GM23248 (cell line): ENCODE data around the gene AADAC.

ENCODE experiments used
- EZH2 ChIP-seq: fragments of 200-600 bp; sonication (generic); IDR thresholded peaks from 2 replicates; pipeline ENCODE4 v1.6.1; 2018; ENCODE audit warnings: antibody characterized with exemption, mild to moderate bottlenecking; ENCODE audit not compliant: insufficient read depth, poor library complexity, severe bottlenecking
- EZH2phosphoT487 ChIP-seq: fragments of 200-600 bp; sonication (generic); IDR thresholded peaks from 2 replicates; pipeline ENCODE4 v1.6.1; 2018; ENCODE audit warnings: antibody characterized with exemption, moderate library complexity, mild to moderate bottlenecking, low read depth; ENCODE audit not compliant: insufficient read depth

DNA sequence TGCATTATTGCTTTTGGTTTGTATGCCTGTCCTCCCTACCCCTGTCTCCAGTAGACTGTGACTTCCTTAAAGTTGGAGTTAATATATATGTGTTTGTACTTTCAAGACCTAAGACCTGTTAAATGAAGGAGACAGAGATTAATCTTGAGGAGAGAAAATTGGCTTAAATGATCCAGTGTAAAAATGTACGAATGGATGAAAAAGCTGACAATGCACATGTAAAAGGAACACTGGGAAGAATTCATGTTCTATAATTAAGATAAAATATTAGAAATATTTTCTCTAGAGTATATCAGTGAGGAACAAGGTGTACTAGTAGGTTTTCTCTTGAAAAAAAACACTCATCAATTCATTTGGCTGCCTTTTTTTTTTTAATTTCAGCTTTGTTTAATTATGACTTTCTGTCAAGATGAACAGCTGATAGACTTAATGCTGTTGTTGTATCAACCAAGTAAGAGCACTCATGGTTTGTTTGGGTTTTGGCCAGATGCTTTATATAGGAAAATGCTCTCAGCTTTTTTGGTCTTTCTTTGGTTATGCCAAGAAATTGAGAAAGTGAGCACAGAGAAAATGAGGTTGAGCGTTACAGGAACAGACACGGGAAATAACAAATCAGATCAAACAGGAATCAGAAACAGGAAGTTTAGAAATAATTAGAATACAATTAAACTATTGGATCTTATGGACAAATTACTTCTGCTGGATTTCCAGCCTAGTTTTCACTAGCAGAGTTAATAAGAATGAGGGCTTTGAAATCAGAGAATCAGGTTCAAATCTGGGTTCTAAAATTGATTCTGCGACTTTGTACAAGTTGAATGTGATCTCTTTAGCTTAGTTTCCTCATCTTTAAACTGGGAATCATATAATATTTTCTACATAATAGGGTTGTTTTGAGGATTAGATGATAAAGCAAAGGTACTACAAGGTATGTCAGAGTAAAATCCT lies 38.3 kb upstream of the AADAC start:
- TF ChIP-seq EZH2phosphoT487 (no peak), EZH2 (no peak)
